Urinary bladder (tissue), 4 donors: ENCODE data around the gene AK1. TPM values are rescaled to one million over a fixed set of nuclear protein-coding genes. Genes with fewer than 3 reads are reported as not detected.
"Not testable (repeated sequence)": the region's sequence is repeated elsewhere in the genome, so short reads cannot be mapped to it uniquely, and the experiment has no call there.

ENCODE experiments used
- DNase-seq: peaks from one replicate; pipeline ENCODE4 v3.0.0-alpha.2; 2015; ENCODE audit errors: extremely low spot score
- H3K27ac ChIP-seq: one replicate; pipeline ENCODE4 v1.5.1; 2013; ENCODE audit warnings: low read depth, mild to moderate bottlenecking, moderate library complexity
- H3K36me3 ChIP-seq: one replicate; pipeline ENCODE4 v1.6.1; 2013; ENCODE audit warnings: mild to moderate bottlenecking, moderate library complexity; ENCODE audit not compliant: insufficient read depth
- H3K4me1 ChIP-seq: one replicate; pipeline ENCODE4 v1.6.1; 2013; ENCODE audit warnings: mild to moderate bottlenecking, moderate library complexity; ENCODE audit not compliant: insufficient read depth
- H3K4me3 ChIP-seq: one replicate; pipeline ENCODE4 v1.5.1; 2013; ENCODE audit warnings: low read depth, low read length
- WGBS: extraction: QIAGEN DNeasy Blood & Tissue Kit; methylation state at CpG from one replicate; pipeline ENCODE4 v1.1.7; 2013; 5-methylcytosine and 5-hydroxymethylcytosine counted together
- polyA plus RNA-seq: library from polyadenylated mRNA; stranded (reverse); fragments of 200-250 nt; gene quantifications from one replicate; pipeline ENCODE4 v1.2.3, GENCODE V29; 2013
- total RNA-seq: library from RNA; depleted of rRNA; stranded (reverse); fragments of >200 nt; gene quantifications from one replicate; pipeline ENCODE4 v1.2.3, GENCODE V29; 2014
- donor health status: healthy with polysubstance abuse.
- donor health status: healthy.

The AK1 gene
- total and polyA plus RNA-seq, 2 donors, result 27.3 to 57.2 TPM

GRCh38 chr9:127850286-127850830, 27.1 kb downstream of the AK1 start:
- DNase-seq, result no peak
- WGBS, result 88% methylated on average over 17 of the region's 17 CpGs
- H3K27ac ChIP-seq, result no peak overlapping the region
- no peak overlapping the region for H3K4me3 ChIP-seq
- no peaks in the 10 kb centered on the region for H3K36me3 ChIP-seq
- H3K4me1 ChIP-seq, result no peaks in the 10 kb centered on the region

GRCh38 chr9:127848756-127849504, 28.5 kb downstream of the AK1 start:
- H3K27ac ChIP-seq, result no peak overlapping the region
- no peaks in the 10 kb centered on the region for H3K4me1 ChIP-seq
- no peak overlapping the region for H3K4me3 ChIP-seq
- DNase-seq, result no peak
- H3K36me3 ChIP-seq, result no peaks in the 10 kb centered on the region
- 87% methylated on average over 10 of the region's 10 CpGs for WGBS

GRCh38 chr9:127847833-127848755, 29.4 kb downstream of the AK1 start:
- no peak for DNase-seq
- H3K4me3 ChIP-seq, result no peak overlapping the region
- H3K27ac ChIP-seq, result no peak overlapping the region
- H3K4me1 ChIP-seq, result no peaks in the 10 kb centered on the region
- WGBS, result 81% methylated on average over 12 of the region's 12 CpGs
- no peaks in the 10 kb centered on the region for H3K36me3 ChIP-seq

DNA sequence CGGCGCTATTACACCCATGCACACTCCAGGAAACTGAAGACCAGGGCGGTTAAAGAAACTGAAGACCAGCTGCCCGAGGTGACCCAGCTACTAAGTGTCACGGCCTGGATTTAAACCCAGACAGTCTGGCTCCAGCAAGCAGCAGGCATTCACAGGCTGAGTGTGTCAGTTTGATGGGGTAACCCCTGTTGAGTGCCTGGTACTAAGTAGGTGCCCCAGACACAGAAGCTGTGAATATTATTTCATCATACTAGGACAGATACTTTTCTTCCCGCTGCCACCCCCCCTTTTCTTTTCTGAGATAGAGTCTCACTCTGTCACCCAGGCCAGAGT, 30.3 kb downstream of the AK1 start:
- Histone ChIP-seq H3K4me1 (no peaks in the 10 kb centered on the region), H3K27ac (peak overlapping the region; percentile 28), H3K4me3 (no peak overlapping the region), H3K36me3 (no peaks in the 10 kb centered on the region)
- DNase-seq, result no peak
- WGBS, result 44% methylated on average over 6 of the region's 6 CpGs

- no peaks in the 10 kb centered on the region for H3K36me3 ChIP-seq
- H3K4me1 ChIP-seq, result no peaks in the 10 kb centered on the region
- DNase-seq, result no peak
- 37% methylated on average over 18 of the region's 18 CpGs for WGBS
- H3K27ac ChIP-seq, result peak overlapping the region; percentile 89
- no peak overlapping the region for H3K4me3 ChIP-seq
Measured at GRCh38 chr9:127846443-127847177, 30.9 kb downstream of the AK1 start.

DNA sequence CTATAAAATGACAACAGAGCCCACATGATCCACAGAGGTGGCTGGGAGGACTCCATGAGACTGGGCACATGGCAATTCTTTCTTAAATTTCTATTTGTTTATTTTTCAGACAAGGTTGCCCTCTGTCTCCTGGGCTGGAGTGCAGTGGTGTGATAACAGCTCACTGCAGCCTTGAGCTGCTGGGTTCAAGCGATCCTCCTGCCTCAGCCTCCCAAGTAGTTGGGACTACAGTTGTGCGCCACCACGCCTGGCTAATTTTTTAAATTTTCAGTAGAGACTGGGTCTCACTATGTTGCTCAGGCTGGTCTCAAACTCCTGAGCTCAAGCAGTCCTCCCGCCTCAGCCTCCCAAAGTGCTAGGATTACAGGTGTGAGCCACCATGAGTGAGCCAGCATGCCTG, 31.9 kb downstream of the AK1 start:
- H3K4me1 ChIP-seq, DNase-seq: not testable (repeated sequence)

DNA sequence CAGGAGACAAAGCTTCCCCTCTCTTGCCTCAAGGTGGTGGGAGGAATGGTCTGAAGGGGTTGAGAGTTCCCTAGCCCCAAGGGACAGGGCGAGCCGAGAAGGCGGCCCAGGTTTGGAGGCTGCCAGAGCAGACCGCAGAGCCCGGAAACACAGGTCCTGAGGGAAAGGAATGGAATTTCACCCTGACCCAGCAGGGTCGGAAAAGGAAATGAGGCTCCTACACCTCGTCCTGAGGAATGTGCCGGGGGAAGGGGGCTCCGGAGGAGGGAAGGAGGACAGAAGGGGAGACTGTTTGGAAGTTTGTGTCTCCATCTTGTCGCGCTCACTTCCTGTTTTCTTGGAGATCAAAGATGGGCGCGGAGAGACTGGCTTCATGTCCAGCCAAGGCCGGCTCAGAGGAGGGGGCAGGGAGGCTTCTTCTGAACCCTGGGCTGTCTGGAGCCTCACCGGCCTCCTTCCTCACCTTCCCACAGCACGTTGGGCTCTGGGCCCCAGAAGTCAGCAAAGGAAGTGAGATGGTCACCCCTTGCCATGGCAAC, 32.6 kb downstream of the AK1 start:
- WGBS, result 62% methylated on average over 16 of the region's 16 CpGs

More for the DNA sequence above, 31.9 kb downstream of the AK1 start:
- not testable (repeated sequence) for H3K36me3 ChIP-seq, H3K4me3 ChIP-seq
- peak overlapping the region; percentile 72 for H3K27ac ChIP-seq
- 97% methylated on average over 4 of the region's 4 CpGs for WGBS

GRCh38 chr9:127841087-127841835, 36.2 kb downstream of the AK1 start:
- Histone ChIP-seq H3K4me3 (no peak overlapping the region), H3K36me3 (no peaks in the 10 kb centered on the region), H3K4me1 (no peaks in the 10 kb centered on the region), H3K27ac (peak overlapping the region; percentile 11)
- no peak for DNase-seq
- WGBS, result 80% methylated on average over 15 of the region's 15 CpGs

More for the DNA sequence above, 32.6 kb downstream of the AK1 start:
- Histone ChIP-seq H3K27ac (peak overlapping the region; percentile 72), H3K4me3 (no peak overlapping the region), H3K4me1 (no peaks in the 10 kb centered on the region), H3K36me3 (no peaks in the 10 kb centered on the region)
- DNase-seq, result no peak

DNA sequence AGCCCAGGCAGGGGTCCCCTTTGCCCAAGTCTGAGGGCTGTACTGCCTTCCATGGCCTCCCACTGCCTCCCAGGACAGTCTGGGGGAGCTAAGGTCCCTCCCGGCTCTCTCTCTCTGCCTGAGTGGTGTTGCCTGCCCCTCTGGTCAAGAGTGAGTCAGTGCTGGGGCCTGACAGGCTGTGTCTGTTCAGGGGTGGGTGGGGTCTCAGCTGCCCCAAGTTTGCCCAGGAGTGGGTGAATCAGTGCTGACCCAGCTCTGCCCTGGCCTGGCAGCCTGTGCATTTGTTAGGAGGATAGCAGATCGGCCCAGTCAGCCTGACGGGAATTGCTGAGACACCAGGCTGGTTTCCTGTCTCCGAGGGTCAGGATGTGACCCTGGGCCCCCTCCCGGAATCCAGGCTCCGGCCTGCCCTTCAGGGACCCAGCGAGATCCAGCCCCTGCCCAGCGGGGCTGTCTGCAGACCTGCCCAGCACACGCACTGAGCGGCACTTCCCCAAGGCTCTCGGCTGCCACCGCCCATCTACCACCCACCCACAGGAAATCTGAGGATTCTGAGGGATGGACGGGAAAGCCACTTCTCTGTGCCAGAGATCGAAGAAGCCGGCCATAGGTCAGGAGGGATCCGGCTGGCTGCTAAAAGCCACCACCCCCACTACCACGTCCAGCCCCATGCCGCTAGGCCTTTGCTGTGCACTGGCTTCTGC, 38.9 kb downstream of the AK1 start:
- 34% methylated on average over 18 of the region's 18 CpGs for WGBS
- H3K4me1 ChIP-seq, result no peaks in the 10 kb centered on the region
- no peak for DNase-seq

GRCh38 chr9:127837346-127837745, 40.1 kb downstream of the AK1 start:
- Histone ChIP-seq H3K4me1 (no peaks in the 10 kb centered on the region), H3K27ac (no peak overlapping the region), H3K4me3 (no peak overlapping the region), H3K36me3 (no peaks in the 10 kb centered on the region)
- DNase-seq, result no peak
- 61% methylated on average over 4 of the region's 4 CpGs for WGBS

More for the DNA sequence above, 38.9 kb downstream of the AK1 start:
- Histone ChIP-seq H3K4me3 (no peak overlapping the region), H3K36me3 (no peaks in the 10 kb centered on the region), H3K27ac (peak overlapping the region; percentile 76)

DNA sequence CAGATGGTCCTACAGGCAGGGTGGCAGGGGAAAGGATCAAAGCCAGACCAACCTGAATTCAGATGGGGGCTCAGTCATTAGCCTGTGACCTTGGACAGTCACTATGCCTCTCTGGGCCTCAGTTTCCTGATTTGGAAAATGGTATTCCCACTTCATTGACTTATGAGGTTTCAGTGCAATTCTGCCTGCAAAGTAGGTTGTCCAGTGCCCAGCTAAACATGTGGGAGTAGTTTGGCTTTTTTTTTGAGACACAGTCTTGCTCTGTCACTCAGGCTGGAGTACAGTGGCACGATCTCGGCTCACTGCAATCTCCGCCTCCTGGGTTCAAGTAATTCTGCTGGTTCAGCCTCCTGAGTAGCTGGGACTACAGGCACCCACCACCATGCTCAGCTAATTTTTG, 40.9 kb downstream of the AK1 start:
- DNase-seq, H3K4me1 ChIP-seq, H3K4me3 ChIP-seq, H3K36me3 ChIP-seq: not testable (repeated sequence)
- H3K27ac ChIP-seq, result peak overlapping the region; percentile 84
- WGBS, result 78% methylated on average over 3 of the region's 3 CpGs

GRCh38 chr9:127835991-127836516, 41.4 kb downstream of the AK1 start:
- Histone ChIP-seq H3K27ac (peak overlapping the region; percentile 84), H3K36me3 (no peaks in the 10 kb centered on the region), H3K4me3 (no peak overlapping the region), H3K4me1 (no peaks in the 10 kb centered on the region)
- 33% methylated on average over 17 of the region's 17 CpGs for WGBS
- DNase-seq, result no peak
